Right renal pelvis (tissue), 4 donors: ENCODE results near the gene QPRT. TPM values are rescaled to one million over a fixed set of nuclear protein-coding genes. Genes with fewer than 3 reads are reported as not detected.
"Not testable (repeated sequence)": the region's sequence is repeated elsewhere in the genome, so short reads cannot be mapped to it uniquely, and the experiment has no call there.

Source experiments
- DNase-seq, 4 donors: peaks; one replicate each; pipeline ENCODE4 v3.0.0-alpha.2; 2013; ENCODE audit warnings: low read depth in 4 of 4, low spot score in 3 of 4, missing footprints in 1 of 4
- polyA plus RNA-seq, 4 donors: library from polyadenylated mRNA; unstranded; fragments of 120-200 nt; gene quantifications; one replicate each; pipeline ENCODE4 v1.2.1, GENCODE V29; 2013; ENCODE audit not compliant: insufficient read length in 4 of 4

Gene QPRT
- polyA plus RNA-seq, 4 donors: 141 to 195 (median 149) TPM

- no peak for DNase-seq
Measured at GRCh38 chr16:29742683-29743275, 63.8 kb downstream of the QPRT start.

GRCh38 chr16:29743475-29743826 lies 64.5 kb downstream of the QPRT start:
- DNase-seq: no peak

- DNase-seq: no peak
Measured at GRCh38 chr16:29743827-29744531, 65.0 kb downstream of the QPRT start.

- no peak for DNase-seq
Measured at GRCh38 chr16:29744541-29745101, 65.6 kb downstream of the QPRT start.

GRCh38 chr16:29745121-29745852 lies 66.3 kb downstream of the QPRT start:
- no peak for DNase-seq

- no peak for DNase-seq
Measured at GRCh38 chr16:29745853-29746345, 66.9 kb downstream of the QPRT start, which contains the start of gene C16orf54. Gene C16orf54, minus strand, starts transcription at chr16:29745990. Its CDS starts 1,039 bp downstream, at chr16:29744951.

- DNase-seq: not testable (repeated sequence)
Measured at GRCh38 chr16:29746518-29746917, 67.5 kb downstream of the QPRT start.

Other genes starting within 250 kb of the QPRT start
- 10 to 100 TPM in 2 of 4 donors, 1 to 10 TPM in 2; 7.0 to 16.1 (median 9.9) TPM for gene BOLA2, start 224.8 kb upstream of the QPRT start, polyA plus RNA-seq
- gene SLX1B, start 224.6 kb upstream of the QPRT start, polyA plus RNA-seq: 10 to 100 TPM; 10.4 to 15.6 (median 13.2) TPM
- 10 to 100 TPM in 3 of 4 donors, 1 to 10 TPM in 1; 9.9 to 26.2 (median 18.0) TPM for gene SULT1A4, start 219.3 kb upstream of the QPRT start, polyA plus RNA-seq
- gene NPIPB12, start 172.8 kb upstream of the QPRT start, polyA plus RNA-seq: 10 to 100 TPM; 20.9 to 41.2 (median 30.3) TPM
- 1 to 10 TPM; 2.2 to 3.4 (median 2.7) TPM for gene SPN, start 15.9 kb upstream of the QPRT start, polyA plus RNA-seq
- under 1 TPM; 0.19 to 0.28 (median 0.22) TPM for gene C16orf54, start 66.8 kb downstream of the QPRT start, polyA plus RNA-seq
- gene ZG16, start 99.1 kb downstream of the QPRT start, polyA plus RNA-seq: under 1 TPM in 1 of 4 donors, not detected in 3; 0.01 TPM
- gene KIF22, start 111.6 kb downstream of the QPRT start, polyA plus RNA-seq: 10 to 100 TPM; 65.2 to 77.7 (median 67.6) TPM
- 100 to 1,000 TPM; 273 to 344 (median 293) TPM for gene MAZ, start 127.3 kb downstream of the QPRT start, polyA plus RNA-seq
- gene PRRT2, start 133.0 kb downstream of the QPRT start, polyA plus RNA-seq: 10 to 100 TPM; 14.7 to 21.0 (median 17.1) TPM
- gene PAGR1, start 137.0 kb downstream of the QPRT start, polyA plus RNA-seq: 10 to 100 TPM; 33.9 to 46.9 (median 35.9) TPM
- gene MVP, start 141.3 kb downstream of the QPRT start, polyA plus RNA-seq: 10 to 100 TPM; 17.7 to 23.6 (median 21.5) TPM
- 100 to 1,000 TPM; 104 to 133 (median 112) TPM for gene CDIPT, start 184.0 kb downstream of the QPRT start, polyA plus RNA-seq
- gene SEZ6L2, start 220.4 kb downstream of the QPRT start, polyA plus RNA-seq: 10 to 100 TPM; 11.3 to 13.7 (median 12.4) TPM
- 1 to 10 TPM in 1 of 4 donors, under 1 TPM in 3; 0.60 to 1.2 (median 0.82) TPM for gene ASPHD1, start 221.3 kb downstream of the QPRT start, polyA plus RNA-seq
- 10 to 100 TPM; 12.5 to 18.4 (median 16.4) TPM for gene KCTD13, start 247.0 kb downstream of the QPRT start, polyA plus RNA-seq